Measurements from ENCODE around the gene BTBD1. TPM values are rescaled to one million over a fixed set of nuclear protein-coding genes. Genes with fewer than 3 reads are reported as not detected.
"Not testable (repeated sequence)": the region's sequence is repeated elsewhere in the genome, so short reads cannot be mapped to it uniquely, and the experiment has no call there.

BTBD1 gene
- total and polyA plus RNA-seq, 5 donors from 2014 or later: 35.5 to 55.5 (median 46.8) TPM

- Histone ChIP-seq H3K36me3 (ENCODE audit: control insufficient read depth, insufficient read depth, low read length) (peaks cover 17% of the 10 kb centered on the region), H3K4me3 (ENCODE audit: low read depth, low read length) (no peak overlapping the region), H3K27ac (ENCODE audit: insufficient read depth, low read length, poor library complexity, severe bottlenecking) (no peak overlapping the region), H3K4me1 (ENCODE audit: control insufficient read depth, insufficient read depth, low read length, poor library complexity, severe bottlenecking) (peaks cover 21% of the 10 kb centered on the region), H3K27me3 (ENCODE audit: control insufficient read depth, insufficient read depth, low read length) (no peaks in the 10 kb centered on the region), H3K9me3 (ENCODE audit: control insufficient read depth in 2 of 2, low read length in 2 of 2) (no peaks in the 10 kb centered on the region)
- ATAC-seq (ENCODE audit: low read depth in 2 of 2): no peak
- Mint-ChIP-seq H3K36me3 (no peaks in the 10 kb centered on the region), H3K27ac (peak overlapping the region; percentile 61 to 74 (median 73)), H3K4me3 (peak overlapping the region in 1 of 4 donors; percentile 30), H3K9me3 (no peaks in the 10 kb centered on the region), H3K27me3 (no peaks in the 10 kb centered on the region), H3K4me1 (peaks cover 33 to 62% (median 38%) of the 10 kb centered on the region in 4 donors)
- DNase-seq: peak in 1 of 3 donors; percentile 15
Observed at GRCh38 chr15:83014205-83014653, 52.8 kb downstream of the BTBD1 start.

DNA sequence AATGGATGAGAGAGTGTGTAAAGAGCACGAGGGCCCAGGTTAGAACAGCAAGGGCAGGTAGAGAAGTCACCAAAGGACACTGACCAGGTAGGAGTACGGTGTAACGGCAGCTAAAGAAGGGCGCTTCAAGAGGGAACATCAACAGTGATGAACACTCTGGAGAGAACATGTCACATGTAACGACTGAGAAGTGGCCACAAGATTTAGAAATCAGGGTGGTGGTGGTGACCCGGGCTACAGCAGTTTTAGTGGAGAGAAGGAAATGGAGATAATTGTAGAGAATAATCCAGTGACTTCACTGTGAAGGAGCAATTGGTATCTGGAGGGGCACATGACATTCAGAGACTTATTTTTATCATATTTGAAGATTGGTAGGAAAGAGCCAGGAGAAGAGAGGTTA lies 54.4 kb downstream of the BTBD1 start:
- Histone ChIP-seq H3K36me3 (ENCODE audit: control insufficient read depth, insufficient read depth, low read length) (peaks cover 17% of the 10 kb centered on the region), H3K4me3 (ENCODE audit: low read depth, low read length) (no peak overlapping the region), H3K4me1 (ENCODE audit: control insufficient read depth, insufficient read depth, low read length, poor library complexity, severe bottlenecking) (peaks cover 21% of the 10 kb centered on the region), H3K27ac (ENCODE audit: insufficient read depth, low read length, poor library complexity, severe bottlenecking) (no peak overlapping the region), H3K27me3 (ENCODE audit: control insufficient read depth, insufficient read depth, low read length) (no peaks in the 10 kb centered on the region), H3K9me3 (ENCODE audit: control insufficient read depth in 2 of 2, low read length in 2 of 2) (no peaks in the 10 kb centered on the region)
- Mint-ChIP-seq H3K36me3 (peaks cover 4% of the 10 kb centered on the region), H3K27ac (peak overlapping the region in 2 of 3 donors; percentile 81 to 89), H3K9me3 (no peaks in the 10 kb centered on the region), H3K4me3 (peak overlapping the region; percentile 92 to 100 (median 100)), H3K27me3 (no peaks in the 10 kb centered on the region), H3K4me1 (peaks cover 27 to 63% (median 39%) of the 10 kb centered on the region in 4 donors)
- no peak for ATAC-seq (ENCODE audit: low read depth in 2 of 2)
- DNase-seq: no peak

GRCh38 chr15:83012076-83012426 lies 55.0 kb downstream of the BTBD1 start:
- Mint-ChIP-seq H3K36me3 (peaks cover 8% of the 10 kb centered on the region), H3K4me3 (peak overlapping the region; percentile 92 to 100 (median 100)), H3K9me3 (no peaks in the 10 kb centered on the region), H3K27me3 (no peaks in the 10 kb centered on the region), H3K4me1 (peaks cover 30 to 61% (median 42%) of the 10 kb centered on the region in 4 donors), H3K27ac (peak overlapping the region; percentile 81 to 95 (median 89))
- H3K27ac ChIP-seq (ENCODE audit: insufficient read depth, low read length, poor library complexity, severe bottlenecking): peak overlapping the region; percentile 81
- peaks cover 14% of the 10 kb centered on the region for H3K36me3 ChIP-seq (ENCODE audit: control insufficient read depth, insufficient read depth, low read length)
- no peaks in the 10 kb centered on the region for H3K27me3 ChIP-seq (ENCODE audit: control insufficient read depth, insufficient read depth, low read length)
- H3K9me3 ChIP-seq (ENCODE audit: control insufficient read depth in 2 of 2, low read length in 2 of 2): no peaks in the 10 kb centered on the region
- peaks cover 21% of the 10 kb centered on the region for H3K4me1 ChIP-seq (ENCODE audit: control insufficient read depth, insufficient read depth, low read length, poor library complexity, severe bottlenecking)
- ATAC-seq (ENCODE audit: low read depth in 2 of 2): no peak
- peak overlapping the region; percentile 93 for H3K4me3 ChIP-seq (ENCODE audit: low read depth, low read length)
- DNase-seq: no peak

GRCh38 chr15:83011271-83012075 lies 55.6 kb downstream of the BTBD1 start, which contains the start of gene C15orf40:
Gene C15orf40, minus strand, starts transcription at chr15:83011639. Its CDS starts 32 bp downstream, at chr15:83011607.
- H3K36me3 ChIP-seq (ENCODE audit: control insufficient read depth, insufficient read depth, low read length): peaks cover 17% of the 10 kb centered on the region
- no peaks in the 10 kb centered on the region for H3K9me3 ChIP-seq (ENCODE audit: control insufficient read depth in 2 of 2, low read length in 2 of 2)
- peak within 1 kb of the TSS; percentile 81 for H3K27ac ChIP-seq (ENCODE audit: insufficient read depth, low read length, poor library complexity, severe bottlenecking)
- H3K36me3 Mint-ChIP-seq: peaks cover 10% of the 10 kb centered on the region
- H3K4me3 ChIP-seq (ENCODE audit: low read depth, low read length): peak within 1 kb of the TSS; percentile 93
- peak within 1 kb of the TSS; percentile 92 to 100 (median 100) for H3K4me3 Mint-ChIP-seq
- H3K27me3 ChIP-seq (ENCODE audit: control insufficient read depth, insufficient read depth, low read length): no peaks in the 10 kb centered on the region
- peak within 1 kb of the TSS; percentile 81 to 95 (median 89) for H3K27ac Mint-ChIP-seq
- H3K27me3 Mint-ChIP-seq: no peaks in the 10 kb centered on the region
- DNase-seq (peak; percentile 78 to 93 (median 83)), ATAC-seq (ENCODE audit: low read depth in 2 of 2) (peak; percentile 81 to 82)
- no peaks in the 10 kb centered on the region for H3K9me3 Mint-ChIP-seq
- H3K4me1 Mint-ChIP-seq: peaks cover 33 to 61% (median 43%) of the 10 kb centered on the region in 4 donors
- peaks cover 21% of the 10 kb centered on the region for H3K4me1 ChIP-seq (ENCODE audit: control insufficient read depth, insufficient read depth, low read length, poor library complexity, severe bottlenecking)

GRCh38 chr15:83010709-83011270 lies 56.3 kb downstream of the BTBD1 start:
- Mint-ChIP-seq H3K27ac (peak overlapping the region; percentile 81 to 95 (median 89)), H3K4me1 (peaks cover 33 to 61% (median 43%) of the 10 kb centered on the region in 4 donors), H3K9me3 (no peaks in the 10 kb centered on the region), H3K27me3 (no peaks in the 10 kb centered on the region), H3K4me3 (peak overlapping the region; percentile 92 to 100 (median 100)), H3K36me3 (peaks cover 10% of the 10 kb centered on the region)
- H3K4me1 ChIP-seq (ENCODE audit: control insufficient read depth, insufficient read depth, low read length, poor library complexity, severe bottlenecking): peaks cover 21% of the 10 kb centered on the region
- no peaks in the 10 kb centered on the region for H3K27me3 ChIP-seq (ENCODE audit: control insufficient read depth, insufficient read depth, low read length)
- DNase-seq: peak; percentile 49 to 89 (median 66)
- H3K9me3 ChIP-seq (ENCODE audit: control insufficient read depth in 2 of 2, low read length in 2 of 2): no peaks in the 10 kb centered on the region
- H3K36me3 ChIP-seq (ENCODE audit: control insufficient read depth, insufficient read depth, low read length): peaks cover 18% of the 10 kb centered on the region
- peak; percentile 46 to 57 for ATAC-seq (ENCODE audit: low read depth in 2 of 2)
- H3K4me3 ChIP-seq (ENCODE audit: low read depth, low read length): peak overlapping the region; percentile 93
- peak overlapping the region; percentile 81 for H3K27ac ChIP-seq (ENCODE audit: insufficient read depth, low read length, poor library complexity, severe bottlenecking)

- DNase-seq; ATAC-seq (ENCODE audit: low read depth in 2 of 2); H3K9me3 ChIP-seq (ENCODE audit: control insufficient read depth in 2 of 2, low read length in 2 of 2); H3K4me1 ChIP-seq (ENCODE audit: control insufficient read depth, insufficient read depth, low read length, poor library complexity, severe bottlenecking); H3K36me3 Mint-ChIP-seq; H3K4me3 ChIP-seq (ENCODE audit: low read depth, low read length); H3K27me3 ChIP-seq (ENCODE audit: control insufficient read depth, insufficient read depth, low read length); H3K27ac ChIP-seq (ENCODE audit: insufficient read depth, low read length, poor library complexity, severe bottlenecking); H3K27me3 Mint-ChIP-seq; H3K9me3 Mint-ChIP-seq: not testable (repeated sequence)
- Mint-ChIP-seq H3K27ac (peak overlapping the region in 1 of 3 donors; percentile 86), H3K4me3 (peak overlapping the region in 1 of 4 donors; percentile 55), H3K4me1 (peaks cover 6 to 13% (median 8%) of the 10 kb centered on the region in 4 donors)
- H3K36me3 ChIP-seq (ENCODE audit: control insufficient read depth, insufficient read depth, low read length): peaks cover 11% of the 10 kb centered on the region
Observed at GRCh38 chr15:83000672-83001031, 66.4 kb downstream of the BTBD1 start.

GRCh38 chr15:82999905-83000671 lies 67.0 kb downstream of the BTBD1 start:
- Histone ChIP-seq H3K27me3 (ENCODE audit: control insufficient read depth, insufficient read depth, low read length) (no peaks in the 10 kb centered on the region), H3K4me1 (ENCODE audit: control insufficient read depth, insufficient read depth, low read length, poor library complexity, severe bottlenecking) (peaks cover 6% of the 10 kb centered on the region), H3K4me3 (ENCODE audit: low read depth, low read length) (peak overlapping the region; percentile 75), H3K9me3 (ENCODE audit: control insufficient read depth in 2 of 2, low read length in 2 of 2) (no peaks in the 10 kb centered on the region), H3K36me3 (ENCODE audit: control insufficient read depth, insufficient read depth, low read length) (peaks cover 8% of the 10 kb centered on the region), H3K27ac (ENCODE audit: insufficient read depth, low read length, poor library complexity, severe bottlenecking) (no peak overlapping the region)
- ATAC-seq (ENCODE audit: low read depth in 2 of 2): peak; percentile 81 to 93
- H3K9me3 Mint-ChIP-seq: no peaks in the 10 kb centered on the region
- no peaks in the 10 kb centered on the region for H3K27me3 Mint-ChIP-seq
- H3K27ac Mint-ChIP-seq: peak overlapping the region; percentile 86 to 93 (median 88)
- DNase-seq: peak; percentile 9 to 81 (median 57)
- H3K36me3 Mint-ChIP-seq: no peaks in the 10 kb centered on the region
- peak overlapping the region in 3 of 4 donors; percentile 55 to 78 (median 67) for H3K4me3 Mint-ChIP-seq
- peaks cover 6 to 13% (median 8%) of the 10 kb centered on the region in 4 donors for H3K4me1 Mint-ChIP-seq

Data from CD4-positive, CD25-positive, alpha-beta regulatory T cell (primary cell).